ENCODE measurements around the gene CFAP54.

DNA sequence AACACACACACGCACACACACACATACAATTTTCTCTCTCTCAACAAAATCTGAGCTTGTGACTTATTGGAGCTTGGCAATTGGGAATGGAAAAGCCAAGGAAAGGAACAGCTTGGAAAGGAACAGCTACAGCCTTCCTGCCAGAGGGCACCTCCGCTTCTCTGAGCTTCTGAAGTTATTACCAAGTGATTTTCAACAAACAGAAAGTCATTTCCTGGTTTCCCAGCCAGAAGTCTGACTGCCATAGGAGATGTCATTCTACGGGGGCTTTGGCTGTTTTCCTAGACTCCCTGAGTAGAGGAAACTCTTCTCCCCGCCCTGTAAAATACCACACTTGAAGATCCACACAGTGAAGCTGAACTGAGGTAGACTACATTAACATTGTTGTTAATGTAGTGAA lies 198.3 kb downstream of the CFAP54 start:
- TF ChIP-seq CTCF (conservative IDR thresholded peaks at IDR 0.05; ENCODE audit: low read depth, low read length) (no peak), MAZ (IDR thresholded peaks at IDR 0.05; ENCODE audit: borderline replicate concordance, low read depth, low read length) (no peak), SMC3 (IDR thresholded peaks at IDR 0.05; ENCODE audit: low read depth, low read length) (no peak), MXI1 (IDR thresholded peaks at IDR 0.05; ENCODE audit: borderline replicate concordance, low read depth, low read length) (no peak), USF2 (IDR thresholded peaks at IDR 0.05; ENCODE audit: low read depth, low read length) (no peak), POLR2A (IDR thresholded peaks at IDR 0.05; ENCODE audit: low read depth, low read length) (no peak), RCOR1 (IDR thresholded peaks at IDR 0.05; ENCODE audit: insufficient replicate concordance, low read length) (no peak), ELK1 (IDR thresholded peaks at IDR 0.05; ENCODE audit: borderline replicate concordance, low read depth, low read length) (no peak), RFX5 (IDR thresholded peaks at IDR 0.05; ENCODE audit: low read depth, low read length) (no peak), CHD1 (IDR thresholded peaks at IDR 0.05; ENCODE audit: low read depth, low read length) (no peak)

All from IMR-90 (cell line).